K562 (cell line): ENCODE results near the gene DNAAF1. TPM values are rescaled to one million over a fixed set of nuclear protein-coding genes. Genes with fewer than 3 reads are reported as not detected.
A peak's percentile ranks its signal among the peaks of the same experiment; 100 is the strongest.

ENCODE experiments used
- ATAC-seq: fragments of 200-7000 bp; cut with Tn5 transposase; 3 replicates; pipeline ENCODE4 v1.9.1; 2020; ENCODE audit warnings: moderate library complexity
- BruUV-seq: library from RNA; stranded (reverse); fragments of 400-500 nt; replicated peaks from 2 replicates; lab custom pipeline; 2021; lab: Mats Ljungman, UMichigan
- CTCF ChIA-PET: fragments of 300-600 bp; formaldehyde crosslinking; extraction: SDS; loops from one replicate; lab custom pipeline; 2021; ENCODE audit warnings: low intra/inter-chr PET ratio; lab: Yijun Ruan, JAX
- POLR2A ChIA-PET: fragments of 300-600, 350-650 bp; sonication (Branson Sonifier 250); formaldehyde crosslinking; extraction: SDS; loops from one replicate; lab custom pipeline; 2021; ENCODE audit warnings: antibody characterized with exemption, inconsistent platforms; lab: Yijun Ruan, JAX
- DNase-seq, 4 experiments: peaks; one replicate each; pipeline versions ENCODE4 v3.0.0 to v3.0.0-alpha.2; 2011 to 2018; ENCODE audit warnings: low spot score in 3 of 4, mixed read lengths in 3 of 4; ENCODE audit errors: extremely low read depth in 1 of 4
- FAIRE-seq: peaks from 2 replicates; lab custom pipeline; 2011; peaks lifted over from hg19 to GRCh38; lab: Jason Lieb, UNC
- H2AFZ ChIP-seq: 2 replicates; pipeline ENCODE4 v1.6.0; 2011; ENCODE audit warnings: low read depth, low read length, control low read depth, inconsistent platforms
- H3K27ac ChIP-seq: fragments of 200-600 bp; 3 replicates; pipeline ENCODE4 v1.8.0; 2011; ENCODE audit warnings: low read depth, mild to moderate bottlenecking, control low read depth, inconsistent platforms, low read length, moderate library complexity, mixed read lengths; ENCODE audit errors: extremely low read depth
- H3K27me3 ChIP-seq, 2 experiments: fragments of 300-600 bp in 1 of 2; 2 replicates in 1 of 2; 3 replicates in 1 of 2; pipeline versions ENCODE4 v1.6.0 to v1.8.0; 2011; ENCODE audit warnings: inconsistent platforms in 2 of 2, low read length in 2 of 2, mild to moderate bottlenecking in 1 of 2, mixed read lengths in 1 of 2, moderate library complexity in 1 of 2; ENCODE audit not compliant: control insufficient read depth in 2 of 2, insufficient read depth in 2 of 2
- H3K36me3 ChIP-seq: fragments of 300-600 bp; 3 replicates; pipeline ENCODE4 v1.8.0; 2011; ENCODE audit warnings: mild to moderate bottlenecking, low read length, inconsistent platforms; ENCODE audit not compliant: control insufficient read depth, insufficient read depth
- H3K4me1 ChIP-seq, 2 experiments: fragments of 200-600 bp in 1 of 2; replicated peaks in 1 of 2; 2 replicates in 1 of 2; 3 replicates in 1 of 2; pipeline versions ENCODE4 v1.5.1 to v1.8.0; 2011; ENCODE audit warnings: inconsistent platforms in 2 of 2, low read length in 2 of 2, mild to moderate bottlenecking in 1 of 2, mixed read lengths in 1 of 2, moderate library complexity in 1 of 2; ENCODE audit not compliant: control insufficient read depth in 2 of 2, insufficient read depth in 2 of 2
- H3K4me2 ChIP-seq: 2 replicates; pipeline ENCODE4 v1.6.1; 2011; ENCODE audit warnings: low read length, control low read depth, inconsistent platforms, mixed read lengths; ENCODE audit not compliant: insufficient read depth
- H3K4me3 ChIP-seq: fragments of 200-600 bp; sonication (generic), shearing (Covaris generic); 2 replicates; pipeline ENCODE4 v1.5.1; 2016; ENCODE audit warnings: control low read depth, inconsistent platforms
- H3K79me2 ChIP-seq: fragments of 200-600 bp; 3 replicates; pipeline ENCODE4 v1.8.0; 2011; ENCODE audit warnings: low read length, inconsistent platforms; ENCODE audit not compliant: control insufficient read depth, insufficient read depth
- H3K9ac ChIP-seq, 2 experiments: 2 replicates each; pipeline versions ENCODE4 v1.6.0 to v1.6.1; 2011; ENCODE audit warnings: low read depth in 2 of 2, low read length in 2 of 2, control low read depth in 1 of 2, inconsistent platforms in 1 of 2, mild to moderate bottlenecking in 1 of 2, mixed read lengths in 1 of 2; ENCODE audit not compliant: insufficient read depth in 1 of 2
- H3K9me1 ChIP-seq: one replicate; pipeline ENCODE4 v1.6.0; 2011; ENCODE audit warnings: inconsistent platforms, mild to moderate bottlenecking, low read length, moderate library complexity; ENCODE audit not compliant: control insufficient read depth, insufficient read depth
- H3K9me3 ChIP-seq: replicated peaks from 2 replicates; pipeline ENCODE4 v1.5.1; 2011; ENCODE audit warnings: low read depth, low read length, inconsistent platforms; ENCODE audit not compliant: control insufficient read depth, insufficient read depth
- H4K20me1 ChIP-seq: replicated peaks from 2 replicates; pipeline ENCODE4 v1.6.1; 2011; ENCODE audit warnings: low read length, inconsistent platforms, mixed read lengths; ENCODE audit not compliant: control insufficient read depth, insufficient read depth
- CREM ChIP-seq: IDR thresholded peaks from 2 replicates; pipeline ENCODE4 v1.6.1; 2014; ENCODE audit warnings: antibody characterized with exemption, low read depth
- ELF1 ChIP-seq: fragments of 200-800 bp; sonication (Bioruptor generic); IDR thresholded peaks from 2 replicates; pipeline ENCODE4 v1.6.1; 2016; ENCODE audit warnings: missing genetic modification characterization, missing compliant biosample characterization
- MECOM ChIP-seq: fragments of 250-450 bp; sonication (Bioruptor Pico); IDR thresholded peaks from 2 replicates; pipeline ENCODE4 v1.8.0; 2022; ENCODE audit warnings: inconsistent platforms
- NBN ChIP-seq: fragments of 450-650 bp; IDR thresholded peaks from 2 replicates; pipeline ENCODE4 v1.6.1; 2016; ENCODE audit warnings: low read depth, mild to moderate bottlenecking
- NFIX ChIP-seq: fragments of 250-450 bp; sonication (Bioruptor Pico); IDR thresholded peaks from 2 replicates; pipeline ENCODE4 v1.4.0; 2020; ENCODE audit warnings: low read depth, mild to moderate bottlenecking, moderate library complexity
- WGBS: fragments of 100-300 bp; shearing (Covaris generic); methylation state at CpG from one replicate; pipeline ENCODE4 v1.1.6; 2016; ENCODE audit warnings: low coverage, mixed read lengths; ENCODE audit not compliant: insufficient coverage; ENCODE audit errors: missing lambda C conversion rate; 5-methylcytosine and 5-hydroxymethylcytosine counted together
- in situ Hi-C: fragments of 300-500 bp; cut with MboI; formaldehyde crosslinking; loops from 4 replicates; pipeline ENCODE4 v1.15.0; 2018; ENCODE audit warnings: inconsistent platforms, mixed read lengths
- intact Hi-C: fragments of 100-400 bp; cut with micrococcal nuclease; formaldehyde crosslinking; loops from 2 replicates; pipeline ENCODE4 v1.14.2; 2022
- polyA plus RNA-seq, 8 experiments: library from polyadenylated mRNA; depleted of rRNA in 4 of 8; stranded (reverse) in 5 of 8; unstranded in 3 of 8; fragments of >200 nt; fragmentation: Nextera tagmentation in 2 of 8; fragmentation: Illumina TruSeq in 1 of 8; extraction: Ambion mirVana in 2 of 8; extraction: Trizol in 1 of 8; gene quantifications; 2 replicates each; pipeline versions ENCODE4 v1.2.1 to v1.2.3, GENCODE V29; 2011 to 2014; ENCODE audit warnings: inconsistent platforms in 1 of 8, missing spikeins in 1 of 8
- total RNA-seq, 7 experiments: library from RNA; depleted of rRNA in 6 of 7; stranded (reverse); fragments of >200 nt in 6 of 7; fragmentation: Illumina TruSeq in 2 of 7; extraction: Trizol in 2 of 7; gene quantifications; 2 replicates each; pipeline versions ENCODE4 v1.2.1 to v1.2.3, GENCODE V29; 2011 to 2021; ENCODE audit warnings: low replicate concordance in 1 of 7
- TF ChIP-seq, protein P1 (sequence below), 3 experiments: fragments of 200-800 bp in 1 of 3; fragments of 250-450 bp in 1 of 3; fragments of 450-650 bp in 1 of 3; sonication (Bioruptor Pico) in 1 of 3; sonication (Bioruptor generic) in 1 of 3; formaldehyde crosslinking in 1 of 3; IDR thresholded peaks; 2 replicates each; pipeline versions ENCODE4 v1.6.1 to v1.8.0; 2016 to 2022; ENCODE audit warnings: mild to moderate bottlenecking in 2 of 3, missing genetic modification characterization in 2 of 3, missing compliant biosample characterization in 1 of 3, moderate library complexity in 1 of 3
- TF ChIP-seq, protein P2 (sequence below), 2 experiments: fragments of 450-650 bp; IDR thresholded peaks; 2 replicates each; pipeline ENCODE4 v1.6.1; 2016
- TF ChIP-seq, protein P3 (sequence below): sonication (generic); formaldehyde crosslinking; IDR thresholded peaks from 2 replicates; pipeline ENCODE4 v1.8.1; 2023; ENCODE audit warnings: mild to moderate bottlenecking, missing genetic modification reagents
- TF ChIP-seq, protein P4 (sequence below), 2 experiments: fragments of 150-350 bp in 1 of 2; IDR thresholded peaks; 2 replicates each; pipeline ENCODE4 v1.6.1; 2012 to 2016; ENCODE audit warnings: low read depth in 2 of 2, low read length in 2 of 2, mild to moderate bottlenecking in 1 of 2, moderate library complexity in 1 of 2

Gene DNAAF1
- total and polyA plus RNA-seq, 9 of the 15 experiments (the other 6 are each of a cell fraction or from before 2014, with no cell fraction given), result 0.01 TPM; not detected in 8

DNA sequence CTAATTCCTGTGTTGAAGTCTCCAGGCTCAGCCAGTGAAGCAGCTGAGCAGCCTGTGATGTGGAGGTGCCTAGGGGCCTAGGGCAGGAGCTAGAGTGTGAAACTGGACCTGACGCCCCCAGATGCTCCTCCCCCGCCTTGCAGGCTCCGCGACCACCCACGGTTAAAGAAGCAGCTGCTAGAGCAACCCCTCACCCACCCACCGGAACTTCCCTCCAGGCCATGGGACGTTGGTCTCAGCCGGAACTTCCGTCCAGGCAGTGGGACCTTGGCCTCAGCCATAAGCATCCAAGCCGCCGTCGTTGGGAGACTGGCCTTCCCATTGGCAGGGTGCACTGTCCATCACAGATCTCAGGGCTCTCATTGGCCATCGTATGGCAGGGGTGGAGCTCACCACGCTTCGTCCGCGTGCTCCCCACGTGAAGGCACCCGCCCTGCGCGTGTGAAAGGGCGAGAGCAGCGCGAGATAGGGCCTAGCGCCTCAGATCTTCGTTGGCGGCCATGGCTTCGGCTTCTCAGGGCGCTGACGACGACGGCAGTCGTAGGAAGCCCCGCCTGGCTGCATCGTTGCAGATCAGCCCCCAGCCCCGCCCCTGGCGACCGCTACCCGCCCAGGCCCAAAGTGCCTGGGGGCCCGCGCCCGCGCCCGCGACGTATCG lies 45.8 kb downstream of the DNAAF1 start, which contains the start of gene ADAD2:
TSS of gene ADAD2 (plus strand) at position 427 of the 658 bp plus-strand sequence. CDS start at position 501, 74 bp downstream.
- H3K9me3 ChIP-seq, result no peaks in the 10 kb centered on the region
- no TSS peak for BruUV-seq
- in situ Hi-C loops, result no loop called here
- DNase-seq (peak; percentile 51 to 87 (median 84)), FAIRE-seq (no peak), ATAC-seq (peak; percentile 66)
- H3K27ac ChIP-seq, result no peak within 1 kb of the TSS
- no peak within 1 kb of the TSS for H3K4me3 ChIP-seq
- H3K9ac ChIP-seq, result no peak within 1 kb of the TSS
- peaks cover 29 to 45% of the 10 kb centered on the region in 2 experiments; a peak in 4 of 5 replicates for H3K27me3 ChIP-seq
- H3K79me2 ChIP-seq, result peaks cover 10% of the 10 kb centered on the region
- 63% methylated on average over 37 of the region's 47 CpGs for WGBS
- ChIA-PET CTCF (no interaction called here), POLR2A (interaction anchor here (0.7 kb wide), 1 partner anchor 9 kb away, joined by 3 read pairs; no protein-coding TSS in a partner anchor)
- H4K20me1 ChIP-seq, result no peaks in the 10 kb centered on the region
- 0 out of 2 replicates have a peak within 1 kb of the TSS, but pooled peaks have one; percentile 21 for H2AFZ ChIP-seq
- H3K9me1 ChIP-seq, result no peaks in the 10 kb centered on the region
- H3K4me2 ChIP-seq, result no peak within 1 kb of the TSS
- no peaks in the 10 kb centered on the region for H3K36me3 ChIP-seq
- intact Hi-C loops, result no loop called here
- H3K4me1 ChIP-seq, result peaks cover 4 to 36% of the 10 kb centered on the region in 2 experiments; a peak in 4 of 5 replicates
- TF ChIP-seq, protein P1, sequence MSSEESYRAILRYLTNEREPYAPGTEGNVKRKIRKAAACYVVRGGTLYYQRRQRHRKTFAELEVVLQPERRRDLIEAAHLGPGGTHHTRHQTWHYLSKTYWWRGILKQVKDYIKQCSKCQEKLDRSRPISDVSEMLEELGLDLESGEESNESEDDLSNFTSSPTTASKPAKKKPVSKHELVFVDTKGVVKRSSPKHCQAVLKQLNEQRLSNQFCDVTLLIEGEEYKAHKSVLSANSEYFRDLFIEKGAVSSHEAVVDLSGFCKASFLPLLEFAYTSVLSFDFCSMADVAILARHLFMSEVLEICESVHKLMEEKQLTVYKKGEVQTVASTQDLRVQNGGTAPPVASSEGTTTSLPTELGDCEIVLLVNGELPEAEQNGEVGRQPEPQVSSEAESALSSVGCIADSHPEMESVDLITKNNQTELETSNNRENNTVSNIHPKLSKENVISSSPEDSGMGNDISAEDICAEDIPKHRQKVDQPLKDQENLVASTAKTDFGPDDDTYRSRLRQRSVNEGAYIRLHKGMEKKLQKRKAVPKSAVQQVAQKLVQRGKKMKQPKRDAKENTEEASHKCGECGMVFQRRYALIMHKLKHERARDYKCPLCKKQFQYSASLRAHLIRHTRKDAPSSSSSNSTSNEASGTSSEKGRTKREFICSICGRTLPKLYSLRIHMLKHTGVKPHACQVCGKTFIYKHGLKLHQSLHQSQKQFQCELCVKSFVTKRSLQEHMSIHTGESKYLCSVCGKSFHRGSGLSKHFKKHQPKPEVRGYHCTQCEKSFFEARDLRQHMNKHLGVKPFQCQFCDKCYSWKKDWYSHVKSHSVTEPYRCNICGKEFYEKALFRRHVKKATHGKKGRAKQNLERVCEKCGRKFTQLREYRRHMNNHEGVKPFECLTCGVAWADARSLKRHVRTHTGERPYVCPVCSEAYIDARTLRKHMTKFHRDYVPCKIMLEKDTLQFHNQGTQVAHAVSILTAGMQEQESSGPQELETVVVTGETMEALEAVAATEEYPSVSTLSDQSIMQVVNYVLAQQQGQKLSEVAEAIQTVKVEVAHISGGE (CRISPR knock-in tag; IDR thresholded peaks at IDR 0.05), result no peak
- TF ChIP-seq ELF1 (tag), result no peak
- no peak for TF ChIP-seq NBN
- no peak for TF ChIP-seq NFIX (CRISPR knock-in tag)
- TF ChIP-seq, protein P2, sequence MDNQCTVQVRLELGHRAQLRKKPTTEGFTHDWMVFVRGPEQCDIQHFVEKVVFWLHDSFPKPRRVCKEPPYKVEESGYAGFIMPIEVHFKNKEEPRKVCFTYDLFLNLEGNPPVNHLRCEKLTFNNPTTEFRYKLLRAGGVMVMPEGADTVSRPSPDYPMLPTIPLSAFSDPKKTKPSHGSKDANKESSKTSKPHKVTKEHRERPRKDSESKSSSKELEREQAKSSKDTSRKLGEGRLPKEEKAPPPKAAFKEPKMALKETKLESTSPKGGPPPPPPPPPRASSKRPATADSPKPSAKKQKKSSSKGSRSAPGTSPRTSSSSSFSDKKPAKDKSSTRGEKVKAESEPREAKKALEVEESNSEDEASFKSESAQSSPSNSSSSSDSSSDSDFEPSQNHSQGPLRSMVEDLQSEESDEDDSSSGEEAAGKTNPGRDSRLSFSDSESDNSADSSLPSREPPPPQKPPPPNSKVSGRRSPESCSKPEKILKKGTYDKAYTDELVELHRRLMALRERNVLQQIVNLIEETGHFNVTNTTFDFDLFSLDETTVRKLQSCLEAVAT (IDR thresholded peaks at IDR 0.05), result no peak
- TF ChIP-seq, protein P3, sequence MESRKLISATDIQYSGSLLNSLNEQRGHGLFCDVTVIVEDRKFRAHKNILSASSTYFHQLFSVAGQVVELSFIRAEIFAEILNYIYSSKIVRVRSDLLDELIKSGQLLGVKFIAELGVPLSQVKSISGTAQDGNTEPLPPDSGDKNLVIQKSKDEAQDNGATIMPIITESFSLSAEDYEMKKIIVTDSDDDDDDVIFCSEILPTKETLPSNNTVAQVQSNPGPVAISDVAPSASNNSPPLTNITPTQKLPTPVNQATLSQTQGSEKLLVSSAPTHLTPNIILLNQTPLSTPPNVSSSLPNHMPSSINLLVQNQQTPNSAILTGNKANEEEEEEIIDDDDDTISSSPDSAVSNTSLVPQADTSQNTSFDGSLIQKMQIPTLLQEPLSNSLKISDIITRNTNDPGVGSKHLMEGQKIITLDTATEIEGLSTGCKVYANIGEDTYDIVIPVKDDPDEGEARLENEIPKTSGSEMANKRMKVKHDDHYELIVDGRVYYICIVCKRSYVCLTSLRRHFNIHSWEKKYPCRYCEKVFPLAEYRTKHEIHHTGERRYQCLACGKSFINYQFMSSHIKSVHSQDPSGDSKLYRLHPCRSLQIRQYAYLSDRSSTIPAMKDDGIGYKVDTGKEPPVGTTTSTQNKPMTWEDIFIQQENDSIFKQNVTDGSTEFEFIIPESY, result peak; percentile 97
- TF ChIP-seq MECOM, result no peak
- 0 out of 2 replicates have a peak, but pooled peaks have one; percentile 34 for TF ChIP-seq CREM
- TF ChIP-seq, protein P4, sequence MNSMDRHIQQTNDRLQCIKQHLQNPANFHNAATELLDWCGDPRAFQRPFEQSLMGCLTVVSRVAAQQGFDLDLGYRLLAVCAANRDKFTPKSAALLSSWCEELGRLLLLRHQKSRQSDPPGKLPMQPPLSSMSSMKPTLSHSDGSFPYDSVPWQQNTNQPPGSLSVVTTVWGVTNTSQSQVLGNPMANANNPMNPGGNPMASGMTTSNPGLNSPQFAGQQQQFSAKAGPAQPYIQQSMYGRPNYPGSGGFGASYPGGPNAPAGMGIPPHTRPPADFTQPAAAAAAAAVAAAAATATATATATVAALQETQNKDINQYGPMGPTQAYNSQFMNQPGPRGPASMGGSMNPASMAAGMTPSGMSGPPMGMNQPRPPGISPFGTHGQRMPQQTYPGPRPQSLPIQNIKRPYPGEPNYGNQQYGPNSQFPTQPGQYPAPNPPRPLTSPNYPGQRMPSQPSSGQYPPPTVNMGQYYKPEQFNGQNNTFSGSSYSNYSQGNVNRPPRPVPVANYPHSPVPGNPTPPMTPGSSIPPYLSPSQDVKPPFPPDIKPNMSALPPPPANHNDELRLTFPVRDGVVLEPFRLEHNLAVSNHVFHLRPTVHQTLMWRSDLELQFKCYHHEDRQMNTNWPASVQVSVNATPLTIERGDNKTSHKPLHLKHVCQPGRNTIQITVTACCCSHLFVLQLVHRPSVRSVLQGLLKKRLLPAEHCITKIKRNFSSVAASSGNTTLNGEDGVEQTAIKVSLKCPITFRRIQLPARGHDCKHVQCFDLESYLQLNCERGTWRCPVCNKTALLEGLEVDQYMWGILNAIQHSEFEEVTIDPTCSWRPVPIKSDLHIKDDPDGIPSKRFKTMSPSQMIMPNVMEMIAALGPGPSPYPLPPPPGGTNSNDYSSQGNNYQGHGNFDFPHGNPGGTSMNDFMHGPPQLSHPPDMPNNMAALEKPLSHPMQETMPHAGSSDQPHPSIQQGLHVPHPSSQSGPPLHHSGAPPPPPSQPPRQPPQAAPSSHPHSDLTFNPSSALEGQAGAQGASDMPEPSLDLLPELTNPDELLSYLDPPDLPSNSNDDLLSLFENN (IDR thresholded peaks at IDR 0.05; ENCODE audit: low read depth in 2 of 2, low read length in 2 of 2), result no peak
